ENCODE results near the gene NEAT1.

- TF ChIP-seq GATA2 (IDR thresholded peaks at IDR 0.05; ENCODE audit: low read depth, low read length) (no peak), GATA3 (IDR thresholded peaks at IDR 0.05; ENCODE audit: low read depth, low read length) (no peak)
Measured at GRCh38 chr11:65416841-65417701, 5.5 kb upstream of the NEAT1 start.
